Lower leg skin (tissue), 3 donors: ENCODE results near the gene IPO5.

ENCODE experiments used
- POLR2A ChIP-seq, 2 donors: fragments of 450-650 bp; IDR thresholded peaks; one replicate each; pipeline ENCODE4 v1.6.1; 2016 to 2017; ENCODE audit warnings: antibody characterized with exemption in 2 of 2, mild to moderate bottlenecking in 1 of 2, moderate library complexity in 1 of 2
- TF ChIP-seq, protein P1 (sequence below), 3 donors: fragments of 450-650 bp; IDR thresholded peaks; one replicate each; pipeline ENCODE4 v1.5.1; 2016; ENCODE audit warnings: antibody characterized with exemption in 3 of 3, mild to moderate bottlenecking in 3 of 3, moderate library complexity in 2 of 3

DNA sequence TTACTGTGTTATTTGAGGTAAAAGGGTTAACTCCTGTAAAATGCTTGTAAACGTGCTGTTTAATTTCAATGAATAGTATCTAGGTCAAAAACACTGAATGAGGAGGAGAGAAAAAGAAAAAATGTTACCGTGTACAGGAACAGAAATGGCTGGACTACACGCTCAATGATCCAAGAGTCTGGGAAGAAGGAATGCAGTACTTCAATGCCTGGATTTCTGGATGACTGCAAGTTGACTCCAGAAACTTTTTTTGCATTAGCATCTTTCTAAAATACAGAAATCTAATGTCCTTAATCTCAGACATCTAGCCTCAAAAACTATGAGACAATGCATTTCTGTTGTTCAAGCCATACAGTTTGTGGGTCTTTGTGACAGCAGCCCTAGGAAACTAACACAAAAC lies 17.4 kb upstream of the IPO5 start:
- TF ChIP-seq, protein P1, sequence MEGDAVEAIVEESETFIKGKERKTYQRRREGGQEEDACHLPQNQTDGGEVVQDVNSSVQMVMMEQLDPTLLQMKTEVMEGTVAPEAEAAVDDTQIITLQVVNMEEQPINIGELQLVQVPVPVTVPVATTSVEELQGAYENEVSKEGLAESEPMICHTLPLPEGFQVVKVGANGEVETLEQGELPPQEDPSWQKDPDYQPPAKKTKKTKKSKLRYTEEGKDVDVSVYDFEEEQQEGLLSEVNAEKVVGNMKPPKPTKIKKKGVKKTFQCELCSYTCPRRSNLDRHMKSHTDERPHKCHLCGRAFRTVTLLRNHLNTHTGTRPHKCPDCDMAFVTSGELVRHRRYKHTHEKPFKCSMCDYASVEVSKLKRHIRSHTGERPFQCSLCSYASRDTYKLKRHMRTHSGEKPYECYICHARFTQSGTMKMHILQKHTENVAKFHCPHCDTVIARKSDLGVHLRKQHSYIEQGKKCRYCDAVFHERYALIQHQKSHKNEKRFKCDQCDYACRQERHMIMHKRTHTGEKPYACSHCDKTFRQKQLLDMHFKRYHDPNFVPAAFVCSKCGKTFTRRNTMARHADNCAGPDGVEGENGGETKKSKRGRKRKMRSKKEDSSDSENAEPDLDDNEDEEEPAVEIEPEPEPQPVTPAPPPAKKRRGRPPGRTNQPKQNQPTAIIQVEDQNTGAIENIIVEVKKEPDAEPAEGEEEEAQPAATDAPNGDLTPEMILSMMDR (IDR thresholded peaks at IDR 0.05): no peak
- TF ChIP-seq POLR2A (IDR thresholded peaks at IDR 0.05): no peak
